ENCODE measurements around the gene ATP6V0A4.

ATP6V0A4 gene

DNA sequence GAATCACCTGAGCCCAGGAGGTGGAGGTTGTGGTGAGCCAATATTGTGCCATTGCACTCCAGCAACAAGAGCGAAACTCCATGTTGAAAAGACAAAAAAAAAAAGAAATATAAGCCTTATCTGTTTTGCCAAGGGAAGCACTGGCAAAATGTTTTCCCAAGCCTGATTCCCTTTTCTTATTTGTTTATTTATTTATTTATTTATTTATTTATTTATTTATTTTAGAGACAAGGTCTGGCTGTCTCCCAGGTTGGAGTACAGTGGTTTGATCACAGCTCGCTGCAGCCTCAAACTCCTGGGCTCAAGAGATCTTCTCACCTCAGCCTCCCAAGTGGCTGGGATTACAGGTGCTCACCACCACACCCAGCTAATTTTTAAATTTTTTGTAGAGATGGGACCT lies 141.0 kb downstream of the ATP6V0A4 start:
- DNase-seq = no peak

Data from NCI-H1417 (cell line).